NCI-H226 (cell line): Measurements from ENCODE around the gene LGMN.

Experiments used
- DNase-seq: peaks from one replicate; pipeline ENCODE4 v3.0.0-alpha.2; 2015

Gene LGMN

DNA sequence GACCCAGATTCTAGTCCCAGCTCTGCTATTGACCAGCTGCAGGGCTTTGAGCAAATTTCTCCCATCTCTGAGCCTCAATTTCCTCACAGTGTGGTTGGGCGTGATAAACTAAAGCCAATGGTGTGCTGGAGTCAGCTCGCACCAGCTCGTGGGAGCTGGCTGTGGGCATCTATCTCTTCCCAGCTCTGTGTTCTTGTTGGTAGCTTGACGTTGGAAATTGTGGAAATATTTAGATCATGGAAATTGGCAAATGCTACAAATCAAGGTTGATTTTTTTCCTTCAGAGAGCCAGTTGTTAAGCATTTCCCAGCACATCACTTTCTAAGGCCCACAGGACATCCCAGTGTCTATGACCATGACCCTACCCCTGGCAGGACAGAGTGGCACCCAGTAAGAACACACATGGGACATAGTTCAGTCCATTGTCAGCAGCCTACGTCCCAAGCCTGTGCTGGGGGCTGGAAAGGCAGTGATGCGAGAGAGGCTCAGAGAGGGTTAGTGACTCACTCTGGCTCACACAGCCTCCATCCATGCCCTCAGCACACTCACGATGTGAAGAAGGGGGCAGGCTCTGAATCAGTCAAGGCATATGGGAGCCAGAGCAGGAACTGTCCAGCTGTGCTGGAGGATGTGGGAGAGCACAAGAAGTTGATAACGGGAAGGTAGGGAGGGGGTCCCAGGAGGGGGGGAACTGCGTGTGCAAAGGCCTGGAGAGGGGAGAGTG, 77.6 kb downstream of the LGMN start:
- DNase-seq, result no peak

DNA sequence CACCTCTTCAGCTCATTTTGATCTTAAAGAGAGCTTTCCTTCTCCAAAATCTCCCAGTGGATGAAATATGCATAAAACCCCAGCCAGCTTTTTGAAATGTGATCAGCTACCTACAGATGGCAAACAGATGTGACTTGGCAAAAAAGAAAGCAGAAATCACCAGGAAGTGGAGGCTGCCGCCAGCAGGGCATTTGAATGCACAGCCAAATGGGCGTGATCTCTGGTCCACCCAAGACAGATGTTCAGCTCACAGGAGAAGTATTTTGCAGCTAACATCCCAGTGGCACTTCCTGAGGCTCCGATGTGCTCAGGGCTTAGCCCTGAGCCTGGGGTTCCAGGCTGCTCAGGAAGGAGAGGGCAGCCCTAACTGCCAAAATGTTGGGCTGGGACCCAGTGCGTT, 78.3 kb downstream of the LGMN start:
- no peak for DNase-seq

DNA sequence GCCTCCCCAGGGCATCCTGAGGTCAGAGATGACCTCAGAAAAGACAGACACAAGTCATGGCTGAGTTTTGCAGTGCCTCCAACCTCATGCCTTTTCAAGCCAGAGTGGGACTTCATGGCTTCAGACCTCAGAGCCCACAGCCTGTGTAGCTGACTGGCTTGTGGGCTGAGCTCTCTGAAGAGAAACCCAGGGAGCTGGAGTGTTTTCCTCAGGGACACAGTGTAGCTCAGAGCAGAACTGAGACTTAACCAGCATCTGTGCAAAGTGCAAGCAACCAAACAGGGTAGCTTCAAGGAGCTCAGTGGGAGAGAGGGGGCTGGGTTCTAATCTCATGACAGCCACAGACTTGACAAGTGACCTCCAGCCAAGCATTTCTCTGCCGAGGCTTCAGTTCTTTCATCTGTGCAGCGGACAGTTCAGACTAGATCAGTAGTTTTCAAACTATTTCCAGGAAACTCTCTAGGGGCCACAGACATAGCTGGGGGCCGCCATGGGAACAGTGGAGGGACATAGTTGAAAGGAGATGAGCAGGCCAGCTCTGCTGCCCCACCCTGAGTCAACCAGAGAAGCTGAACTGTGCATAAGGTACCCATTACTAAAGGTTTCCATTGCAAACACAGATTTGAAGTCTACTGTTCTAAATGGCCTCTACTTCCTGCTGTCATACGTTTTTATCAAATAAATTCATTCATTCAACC, 80.0 kb downstream of the LGMN start:
- no peak for DNase-seq

DNA sequence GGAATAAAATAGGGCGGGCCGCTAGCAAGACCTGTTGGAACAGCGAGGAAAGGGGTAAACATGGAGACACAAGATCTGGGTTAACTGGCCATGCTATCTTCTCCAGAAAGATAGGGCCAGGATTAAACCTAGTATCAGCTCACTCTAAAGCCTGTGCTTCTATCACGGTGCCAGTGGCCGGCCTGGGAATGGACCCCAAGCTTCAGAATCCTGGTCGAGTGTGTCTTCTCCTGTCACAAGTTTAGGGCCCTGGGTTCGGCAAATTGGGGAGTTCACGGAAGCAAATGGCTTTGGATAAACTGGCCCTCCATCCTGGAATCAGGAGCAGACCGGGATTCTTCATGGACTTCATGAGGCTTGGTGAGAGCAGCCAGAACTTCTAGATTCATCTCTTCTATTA, 82.2 kb downstream of the LGMN start:
- DNase-seq, result no peak

DNA sequence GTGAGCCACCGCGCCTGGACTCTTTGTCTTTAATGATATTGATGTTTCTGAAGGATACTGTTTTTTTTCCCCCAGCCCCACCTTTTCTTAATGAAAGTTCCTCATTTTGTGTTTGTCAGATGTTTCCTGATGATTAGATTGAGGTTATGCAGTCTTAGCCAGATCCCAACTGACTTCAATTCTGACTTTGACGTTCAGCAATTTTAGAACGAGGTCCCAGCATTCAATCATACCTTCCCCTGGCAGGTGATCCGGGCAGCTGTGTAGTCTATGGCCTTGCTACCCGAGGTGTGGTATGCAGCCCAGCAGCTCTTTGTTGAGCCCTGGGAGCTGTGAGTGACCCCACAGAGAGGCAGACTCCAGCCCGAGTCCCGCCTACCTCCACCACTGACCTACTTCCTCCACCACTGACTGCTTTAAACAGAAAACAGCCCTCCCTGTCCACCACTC, 82.7 kb downstream of the LGMN start:
- DNase-seq, result no peak

DNA sequence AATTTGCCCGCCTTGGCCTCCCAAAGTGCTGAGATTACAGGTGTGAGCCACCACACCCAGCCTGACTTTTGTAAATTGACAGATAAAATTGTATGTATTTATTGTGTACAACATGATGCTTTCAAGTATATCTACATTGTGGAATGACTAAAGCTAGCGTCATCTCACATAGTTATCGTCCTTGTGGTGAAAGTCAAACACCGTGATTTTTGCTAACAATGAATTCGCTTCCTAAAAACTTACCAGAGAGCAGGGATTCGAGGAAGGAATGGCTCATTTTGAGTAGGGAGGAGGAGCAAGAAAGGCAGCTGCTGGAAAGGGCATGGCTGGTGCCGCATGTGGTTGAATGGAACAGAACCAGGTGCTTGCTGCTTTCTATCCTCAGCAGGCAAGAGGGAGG, 85.4 kb downstream of the LGMN start:
- no peak for DNase-seq

DNA sequence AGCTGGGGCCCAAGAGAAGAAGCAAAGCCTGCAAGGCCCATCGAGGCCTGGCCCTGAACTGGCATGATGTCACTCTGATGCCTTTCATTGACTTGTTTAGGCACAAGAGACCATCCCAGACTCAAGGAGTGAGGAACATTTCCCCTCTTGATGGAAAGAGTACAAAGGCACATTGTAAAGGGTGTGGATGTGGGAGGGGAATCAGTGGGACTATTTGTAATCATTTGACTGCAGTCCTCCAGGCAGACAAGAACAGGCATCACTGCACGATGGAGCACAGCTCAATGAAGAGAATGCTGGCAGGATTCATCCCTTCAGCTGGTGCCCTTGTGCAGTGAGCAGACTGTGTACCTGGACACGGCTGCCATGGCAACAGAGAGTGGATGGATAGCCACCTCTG, 87.9 kb downstream of the LGMN start:
- no peak for DNase-seq

DNA sequence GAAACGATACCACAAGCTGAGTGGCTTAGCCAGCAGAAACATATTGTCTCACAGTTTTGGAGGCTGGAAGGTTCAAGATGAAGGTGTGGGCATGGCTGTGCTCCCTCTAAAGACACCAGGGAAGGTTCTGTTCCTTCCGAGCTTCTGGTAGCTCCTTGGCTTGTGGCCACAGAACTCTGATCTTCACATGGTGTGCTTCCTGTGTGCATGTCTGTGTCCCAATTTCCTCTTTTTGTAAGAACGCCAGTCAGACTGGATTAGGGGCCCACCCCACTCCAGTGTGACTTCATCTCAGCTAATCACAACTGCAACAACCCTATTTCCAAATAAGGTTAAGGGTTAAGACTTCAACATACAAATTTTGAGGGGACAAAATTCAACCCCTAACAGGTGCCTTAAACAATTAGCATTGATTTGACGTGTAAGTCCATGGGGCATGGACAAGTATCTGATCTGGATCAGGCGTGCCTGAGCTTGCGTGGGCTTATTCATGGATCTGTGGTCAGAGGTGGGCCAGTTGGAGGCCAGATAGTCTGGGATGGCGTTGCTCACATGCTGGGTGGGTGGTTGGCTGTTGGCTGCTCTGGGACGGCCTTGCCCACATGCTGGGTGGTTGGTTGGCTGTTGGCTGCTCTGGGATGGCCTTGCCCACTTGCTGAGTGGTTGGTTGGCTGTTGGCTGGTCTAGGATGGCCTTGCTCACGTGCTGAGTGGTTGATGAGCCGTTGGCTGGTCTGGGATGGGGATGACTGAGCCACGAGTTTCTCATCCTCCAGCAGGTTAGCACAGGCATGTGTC, 88.5 kb downstream of the LGMN start:
- no peak for DNase-seq

DNA sequence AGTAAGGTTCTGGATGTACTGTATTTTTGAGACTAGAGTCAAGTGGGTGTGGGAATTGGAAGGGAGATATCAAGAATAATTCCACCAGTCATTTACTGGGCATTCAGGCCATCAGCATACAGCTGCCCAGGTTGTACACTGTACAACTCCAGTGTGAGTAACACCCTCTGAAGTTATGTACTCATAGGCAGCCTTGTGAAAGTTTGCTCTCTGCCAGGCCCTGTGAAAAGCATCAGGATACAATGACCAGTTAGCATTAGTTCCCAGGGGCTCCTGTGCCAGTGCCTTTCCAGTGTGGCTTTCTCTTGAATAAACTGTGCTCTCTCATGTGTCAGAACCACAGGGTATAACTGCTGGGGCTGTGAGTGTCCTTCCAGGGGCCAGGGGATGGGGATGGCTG, 89.7 kb downstream of the LGMN start:
- no peak for DNase-seq

DNA sequence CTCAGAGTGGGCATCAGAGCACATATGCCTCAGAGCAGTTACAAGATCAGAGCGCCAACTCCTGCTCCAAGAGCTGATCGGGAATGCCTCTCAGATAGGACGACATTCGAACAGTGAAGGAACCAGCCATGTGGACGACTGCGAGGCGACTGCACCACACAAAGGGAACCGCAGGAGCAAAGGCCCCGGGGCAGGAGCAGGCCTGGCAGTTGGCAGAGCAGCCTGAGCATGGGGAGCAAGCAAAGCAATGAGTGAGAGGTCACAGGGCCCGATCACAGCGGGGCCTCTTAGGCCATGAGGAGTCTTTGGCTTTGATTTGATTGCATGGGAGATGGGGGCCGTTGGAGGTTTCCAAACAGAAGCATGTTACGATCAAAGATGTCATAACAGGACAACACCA, 90.3 kb downstream of the LGMN start:
- DNase-seq, result no peak

DNA sequence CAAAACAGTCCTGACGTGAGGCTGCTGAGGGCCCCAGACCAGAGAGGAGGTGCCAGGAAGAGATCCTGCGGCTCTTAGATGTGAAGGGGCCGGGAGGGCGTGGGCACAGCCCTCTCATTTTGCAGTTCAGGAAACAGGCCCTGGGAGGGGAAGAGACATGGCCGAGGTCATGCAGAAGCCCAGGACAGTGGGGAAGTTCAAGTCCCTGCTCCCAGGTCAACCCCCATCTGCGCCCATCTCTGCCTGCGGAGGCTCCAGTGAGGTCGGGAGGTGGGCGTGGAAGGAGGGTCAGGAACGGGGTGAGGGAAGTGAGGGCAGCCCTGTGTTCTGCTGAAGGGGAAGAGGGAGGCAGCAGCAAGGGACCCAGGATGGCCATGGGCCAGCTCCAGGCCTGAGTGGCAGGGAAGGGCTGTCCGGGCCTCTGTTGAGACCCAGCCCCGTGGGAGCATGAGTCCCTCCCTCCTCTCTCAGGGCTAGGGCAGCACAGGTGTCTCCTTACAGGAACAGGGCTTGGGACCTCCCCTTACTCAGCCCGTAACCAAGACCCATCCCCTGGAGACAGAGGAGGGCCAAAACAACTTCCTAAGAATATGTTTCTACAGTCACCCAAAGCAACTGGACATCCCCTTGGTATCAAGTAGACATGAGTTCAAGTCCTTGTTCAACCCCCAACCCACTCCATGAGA, 90.8 kb downstream of the LGMN start:
- DNase-seq, result no peak

DNA sequence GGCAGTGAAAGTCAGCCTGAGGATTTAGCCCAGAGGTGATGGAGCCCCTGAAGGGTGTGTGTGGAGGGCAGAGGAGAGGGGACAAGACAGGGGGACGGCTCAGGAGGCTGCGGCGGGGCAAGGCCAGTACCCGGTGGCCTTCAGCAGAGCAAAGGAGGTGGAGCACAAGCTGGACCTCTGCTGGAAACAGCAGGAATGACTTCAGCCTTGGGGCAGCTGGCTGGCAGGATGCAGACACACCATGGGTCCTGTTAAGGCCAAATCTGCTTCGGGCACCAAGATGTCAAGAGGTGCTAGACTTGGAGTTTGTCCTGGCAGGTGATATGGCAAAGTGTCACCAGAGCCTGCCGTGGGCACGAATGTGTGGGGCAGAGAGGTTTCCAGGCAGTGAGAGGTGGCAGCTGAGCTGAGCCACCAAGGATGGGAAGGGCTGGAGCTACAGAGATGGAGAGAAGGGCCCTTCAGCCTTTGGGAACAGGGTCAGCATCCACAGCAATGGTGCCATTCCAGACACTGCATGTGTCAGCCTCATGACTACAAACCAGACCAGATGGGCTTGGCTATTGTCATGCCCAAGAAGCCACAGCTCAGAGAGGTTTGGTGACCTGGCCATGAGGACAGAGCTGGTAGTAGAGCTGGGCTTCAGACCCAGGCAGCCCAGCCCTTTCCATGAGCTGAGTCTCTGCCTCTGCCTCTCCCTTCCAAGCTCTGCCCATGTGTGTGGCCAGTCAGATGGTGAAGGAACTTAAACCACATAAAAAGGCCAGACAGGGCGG, 91.9 kb downstream of the LGMN start:
- DNase-seq, result no peak

DNA sequence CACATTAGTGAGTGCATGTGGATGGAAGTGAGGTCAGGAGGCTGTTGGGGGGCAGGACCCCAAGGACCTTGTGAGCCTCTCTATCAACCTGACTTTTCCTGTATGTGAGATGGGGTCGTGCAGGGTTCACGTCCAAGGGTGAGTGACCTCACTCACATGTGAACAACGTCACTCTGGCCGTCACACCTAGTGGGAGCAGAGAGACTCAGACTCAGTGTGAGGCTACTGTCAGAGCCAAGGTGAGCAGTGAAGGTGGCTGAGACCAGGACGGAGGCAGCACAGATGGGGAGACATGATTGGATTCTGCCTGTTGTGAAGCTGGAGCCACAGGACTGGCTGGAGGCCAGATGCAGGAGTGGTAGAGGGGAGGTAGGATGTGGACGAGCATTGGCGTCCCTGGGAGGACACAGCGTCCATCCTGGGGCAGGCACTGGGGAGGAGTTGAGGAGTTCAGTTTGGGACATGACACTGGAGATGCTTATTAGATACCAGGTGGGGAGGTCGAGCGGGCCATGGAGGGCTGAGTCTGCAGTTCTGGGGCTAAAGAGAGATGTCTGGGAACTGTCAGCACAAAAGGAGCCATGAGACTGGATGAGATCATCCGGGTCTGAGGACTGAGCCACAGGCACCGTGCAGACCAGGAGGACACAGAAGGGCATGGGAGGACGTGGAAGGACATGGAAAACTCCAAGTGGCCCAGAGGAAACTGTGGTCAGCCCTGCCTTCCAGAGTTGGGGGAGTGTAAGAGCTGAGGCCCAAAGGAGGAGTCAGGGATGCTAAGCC, 92.8 kb downstream of the LGMN start:
- DNase-seq, result no peak

DNA sequence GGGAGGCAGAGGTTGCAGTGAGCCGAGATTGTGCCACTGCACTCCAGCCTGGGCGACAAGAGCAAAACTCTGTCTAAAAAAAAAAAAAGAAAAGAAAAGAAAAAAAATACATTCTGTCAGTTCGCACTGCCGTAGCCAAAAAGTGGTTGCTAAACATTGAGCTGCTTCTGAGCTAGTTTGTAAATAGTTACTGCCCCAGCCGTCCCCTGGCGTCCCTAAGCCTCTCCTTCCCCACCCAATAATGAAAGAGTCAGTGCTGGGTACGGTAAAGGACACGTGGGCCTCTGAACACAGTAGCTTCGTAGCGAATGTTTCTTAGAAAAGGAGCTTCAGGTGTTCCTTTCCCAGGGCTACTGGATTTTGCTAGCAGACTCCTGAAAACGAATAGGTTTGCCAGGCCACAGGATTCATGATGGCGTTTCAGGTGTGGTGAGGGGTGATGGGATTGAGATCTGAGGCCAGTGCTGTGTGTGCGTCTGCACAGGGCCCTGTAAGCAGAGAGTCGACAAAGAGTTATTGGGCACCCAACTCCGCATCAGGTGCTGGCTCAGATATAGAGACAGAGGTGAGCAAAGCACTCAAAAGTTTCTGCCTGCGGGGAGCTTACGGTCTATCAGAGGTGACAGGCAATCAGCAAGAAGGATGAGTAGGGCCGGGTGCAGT, 94.1 kb downstream of the LGMN start:
- DNase-seq, result no peak
